Naive thymus-derived CD4-positive, alpha-beta T cell (primary cell): ENCODE data around the gene ENTPD1. TPM values are rescaled to one million over a fixed set of nuclear protein-coding genes. Genes with fewer than 3 reads are reported as not detected.
A peak's percentile ranks its signal among the peaks of the same experiment; 100 is the strongest.
"Not testable (repeated sequence)": the region's sequence is repeated elsewhere in the genome, so short reads cannot be mapped to it uniquely, and the experiment has no call there.

ENCODE experiments used
- ATAC-seq: fragments of 150-1000 bp; cut with Tn5 transposase; 2 replicates; pipeline ENCODE4 v1.10.0; 2021; ENCODE audit warnings: mild to moderate bottlenecking, moderate library complexity
- CTCF ChIA-PET: fragments of 350-600 bp; sonication (Branson Sonifier 250); formaldehyde crosslinking; loops from one replicate; lab custom pipeline; 2021; ENCODE audit warnings: antibody characterized with exemption; lab: Charles Lee
- POLR2A ChIA-PET: fragments of 350-600 bp; sonication (Branson Sonifier 250); formaldehyde crosslinking; loops from one replicate; lab custom pipeline; 2021; ENCODE audit warnings: antibody characterized with exemption, inconsistent platforms; lab: Charles Lee
- DNase-seq, 9 donors: peaks; one replicate each; pipeline versions ENCODE4 v3.0.0 to v3.0.0-alpha.2; 2020 to 2022; ENCODE audit warnings: mixed read lengths in 1 of 9
- H3K27ac ChIP-seq: one replicate; pipeline ENCODE4 v1.7.0; 2013; ENCODE audit warnings: mild to moderate bottlenecking, low read depth, low read length, moderate library complexity
- H3K27me3 ChIP-seq, 2 donors: one replicate each; pipeline ENCODE4 v1.7.0; 2013; ENCODE audit warnings: low read length in 2 of 2, mild to moderate bottlenecking in 2 of 2, moderate library complexity in 2 of 2; ENCODE audit not compliant: control insufficient read depth in 2 of 2, insufficient read depth in 2 of 2
- H3K36me3 ChIP-seq, 3 experiments: 1 replicate in 2 of 3; 2 replicates in 1 of 3; pipeline ENCODE4 v1.7.0; 2013; ENCODE audit warnings: low read length in 3 of 3, mild to moderate bottlenecking in 3 of 3, moderate library complexity in 1 of 3; ENCODE audit not compliant: insufficient read depth in 3 of 3, control insufficient read depth in 2 of 3
- H3K4me1 ChIP-seq, 2 donors: one replicate each; pipeline ENCODE4 v1.7.0; 2013; ENCODE audit warnings: low read length in 2 of 2, mild to moderate bottlenecking in 2 of 2, moderate library complexity in 1 of 2; ENCODE audit not compliant: control insufficient read depth in 2 of 2, insufficient read depth in 2 of 2
- H3K4me3 ChIP-seq: 2 replicates; pipeline ENCODE4 v1.7.0; 2013; ENCODE audit warnings: mild to moderate bottlenecking, low read length
- H3K9me3 ChIP-seq, 3 experiments: 1 replicate in 2 of 3; 2 replicates in 1 of 3; pipeline ENCODE4 v1.7.0; 2013; ENCODE audit warnings: low read length in 3 of 3; ENCODE audit not compliant: control insufficient read depth in 2 of 3
- H3K27ac Mint-ChIP-seq, 9 donors: one replicate each; pipeline ENCODE4 v1.8.0; 2020 to 2022; ENCODE audit warnings: mixed read lengths in 9 of 9, mild to moderate bottlenecking in 8 of 9, moderate library complexity in 5 of 9, inconsistent platforms in 2 of 9
- H3K27me3 Mint-ChIP-seq, 5 donors: one replicate each; pipeline ENCODE4 v1.8.0; 2021 to 2022; ENCODE audit warnings: mixed read lengths in 5 of 5, mild to moderate bottlenecking in 1 of 5
- H3K36me3 Mint-ChIP-seq, 5 donors: one replicate each; pipeline ENCODE4 v1.8.0; 2020 to 2022; ENCODE audit warnings: mixed read lengths in 5 of 5, mild to moderate bottlenecking in 3 of 5, inconsistent platforms in 1 of 5
- H3K4me1 Mint-ChIP-seq, 7 donors: one replicate each; pipeline ENCODE4 v1.8.0; 2020 to 2022; ENCODE audit warnings: mixed read lengths in 7 of 7, mild to moderate bottlenecking in 3 of 7, inconsistent platforms in 1 of 7
- H3K4me3 Mint-ChIP-seq, 10 donors: one replicate each; pipeline ENCODE4 v1.8.0; 2020 to 2022; ENCODE audit warnings: mild to moderate bottlenecking in 10 of 10, mixed read lengths in 10 of 10, moderate library complexity in 6 of 10, inconsistent platforms in 2 of 10
- H3K9me3 Mint-ChIP-seq, 11 donors: one replicate each; pipeline ENCODE4 v1.8.0; 2020 to 2022; ENCODE audit warnings: mixed read lengths in 11 of 11, mild to moderate bottlenecking in 4 of 11, inconsistent platforms in 1 of 11, moderate library complexity in 1 of 11
- intact Hi-C, 2 donors: fragments of 100-400 bp; cut with micrococcal nuclease; formaldehyde crosslinking; loops; one replicate each; pipeline ENCODE4 v1.15.1; 2023
- polyA plus RNA-seq, 2 donors: library from polyadenylated mRNA; unstranded; fragments of 300-500 nt; fragmentation: Illumina TruSeq; gene quantifications; one replicate each; pipeline ENCODE4 v1.2.3, GENCODE V29; 2021
- total RNA-seq, 6 experiments: library from RNA in 5 of 6; stranded (reverse) in 5 of 6; gene quantifications; 1 replicate in 5 of 6; 2 replicates in 1 of 6; pipeline ENCODE4 v1.2.3 and lab custom pipeline; 2021 to 2026

The ENTPD1 gene
- total and polyA plus RNA-seq, 7 experiments from 2014 or later = 0.21 to 28.2 (median 1.2) TPM

GRCh38 chr10:95767884-95768556, 12.1 kb downstream of the ENTPD1 start:
- POLR2A ChIA-PET = no interaction called here
- intact Hi-C loops = no loop called here
- H3K36me3 Mint-ChIP-seq = peaks cover 0 to 42% (median 0%) of the 10 kb centered on the region in 5 donors
- Histone ChIP-seq H3K4me1 (no peaks in the 10 kb centered on the region), H3K27ac (no peak overlapping the region), H3K4me3 (no peak overlapping the region), H3K27me3 (no peaks in the 10 kb centered on the region), H3K36me3 (no peaks in the 10 kb centered on the region), H3K9me3 (no peaks in the 10 kb centered on the region)
- H3K27ac Mint-ChIP-seq = peak overlapping the region in 1 of 9 donors; percentile 73
- DNase-seq (no peak), ATAC-seq (peak; percentile 92)
- CTCF ChIA-PET = no interaction called here
- no peak overlapping the region for H3K4me3 Mint-ChIP-seq
- peaks cover 0 to 15% (median 0%) of the 10 kb centered on the region in 7 donors for H3K4me1 Mint-ChIP-seq
- H3K9me3 Mint-ChIP-seq = peaks cover 0 to 15% (median 0%) of the 10 kb centered on the region in 11 donors
- H3K27me3 Mint-ChIP-seq = peaks cover 0 to 10% (median 0%) of the 10 kb centered on the region in 5 donors

GRCh38 chr10:95770084-95770720, 14.2 kb downstream of the ENTPD1 start:
- H3K4me1 ChIP-seq = no peaks in the 10 kb centered on the region
- no peaks in the 10 kb centered on the region for H3K27me3 ChIP-seq
- H3K27me3 Mint-ChIP-seq = peaks cover 0 to 13% (median 8%) of the 10 kb centered on the region in 5 donors
- no peak for ATAC-seq
- H3K9me3 Mint-ChIP-seq = peaks cover 0 to 30% (median 3%) of the 10 kb centered on the region in 11 donors
- no peaks in the 10 kb centered on the region for H3K36me3 ChIP-seq
- H3K27ac Mint-ChIP-seq = peak overlapping the region in 2 of 9 donors; percentile 26 to 49
- no peak for DNase-seq
- ChIA-PET CTCF (no interaction called here), POLR2A (no interaction called here)
- H3K36me3 Mint-ChIP-seq = peaks cover 0 to 48% (median 0%) of the 10 kb centered on the region in 5 donors
- H3K4me3 Mint-ChIP-seq = no peak overlapping the region
- no peak overlapping the region for H3K4me3 ChIP-seq
- no peak overlapping the region for H3K27ac ChIP-seq
- intact Hi-C loops = no loop called here
- peaks cover 0 to 15% (median 0%) of the 10 kb centered on the region in 7 donors for H3K4me1 Mint-ChIP-seq
- no peaks in the 10 kb centered on the region for H3K9me3 ChIP-seq

GRCh38 chr10:95773454-95773853, 17.5 kb downstream of the ENTPD1 start:
- CTCF ChIA-PET, H3K27ac ChIP-seq, intact Hi-C loops, H3K4me3 Mint-ChIP-seq, H3K4me3 ChIP-seq, ATAC-seq, H3K27me3 ChIP-seq, H3K4me1 ChIP-seq, H3K27ac Mint-ChIP-seq, H3K36me3 ChIP-seq, DNase-seq, POLR2A ChIA-PET, H3K9me3 ChIP-seq: not testable (repeated sequence)
- H3K9me3 Mint-ChIP-seq = peaks cover 0 to 35% (median 7%) of the 10 kb centered on the region in 11 donors
- peaks cover under 1 to 14% (median 10%) of the 10 kb centered on the region in 5 donors for H3K27me3 Mint-ChIP-seq
- peaks cover 0 to 53% (median 3%) of the 10 kb centered on the region in 5 donors for H3K36me3 Mint-ChIP-seq
- peaks cover 0 to 11% (median 0%) of the 10 kb centered on the region in 7 donors for H3K4me1 Mint-ChIP-seq

GRCh38 chr10:95777638-95778037, 21.7 kb downstream of the ENTPD1 start:
- peaks cover 15 to 36% (median 23%) of the 10 kb centered on the region in 5 donors for H3K27me3 Mint-ChIP-seq
- peaks cover 0 to 47% (median 3%) of the 10 kb centered on the region in 5 donors for H3K36me3 Mint-ChIP-seq
- H3K36me3 ChIP-seq, H3K4me3 Mint-ChIP-seq, CTCF ChIA-PET, POLR2A ChIA-PET, H3K4me1 Mint-ChIP-seq, H3K27me3 ChIP-seq, H3K27ac Mint-ChIP-seq, H3K9me3 ChIP-seq, ATAC-seq, DNase-seq, H3K27ac ChIP-seq, intact Hi-C loops, H3K4me1 ChIP-seq, H3K4me3 ChIP-seq: not testable (repeated sequence)
- H3K9me3 Mint-ChIP-seq = peaks cover 0 to 23% (median 7%) of the 10 kb centered on the region in 11 donors

DNA sequence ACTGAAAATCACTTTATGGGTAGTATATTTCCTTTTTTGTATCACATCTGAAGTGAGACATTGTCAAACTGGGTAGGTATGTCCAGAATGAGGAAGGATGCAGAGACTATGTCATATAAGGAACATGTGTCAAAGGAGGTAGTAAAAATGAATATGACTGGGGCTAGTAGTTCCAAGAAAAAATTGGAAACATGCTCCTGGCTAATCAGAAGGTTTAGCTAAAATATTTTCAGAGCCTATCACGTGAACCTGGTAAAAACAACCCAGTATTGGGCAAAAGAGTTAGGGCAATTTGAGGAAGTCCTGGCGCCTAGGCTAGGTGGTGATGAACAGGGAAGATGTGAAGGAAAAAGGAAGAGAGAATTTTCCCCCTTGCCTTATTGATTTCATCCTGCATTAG, 26.4 kb downstream of the ENTPD1 start:
- Histone ChIP-seq H3K4me1 (no peaks in the 10 kb centered on the region), H3K36me3 (no peaks in the 10 kb centered on the region), H3K4me3 (no peak overlapping the region), H3K27me3 (peaks cover 0 to 6% of the 10 kb centered on the region in 2 donors), H3K27ac (no peak overlapping the region), H3K9me3 (no peaks in the 10 kb centered on the region)
- intact Hi-C loops = no loop called here
- Mint-ChIP-seq H3K27ac (no peak overlapping the region), H3K9me3 (peaks cover 0 to 8% (median 0%) of the 10 kb centered on the region in 11 donors), H3K36me3 (peaks cover 0 to 23% (median 1%) of the 10 kb centered on the region in 5 donors), H3K4me3 (no peak overlapping the region), H3K27me3 (peaks cover 11 to 32% (median 23%) of the 10 kb centered on the region in 5 donors), H3K4me1 (peaks cover 0 to 50% (median 0%) of the 10 kb centered on the region in 7 donors)
- DNase-seq (no peak), ATAC-seq (peak; percentile 60)
- POLR2A ChIA-PET = no interaction called here
- CTCF ChIA-PET = no interaction called here

DNA sequence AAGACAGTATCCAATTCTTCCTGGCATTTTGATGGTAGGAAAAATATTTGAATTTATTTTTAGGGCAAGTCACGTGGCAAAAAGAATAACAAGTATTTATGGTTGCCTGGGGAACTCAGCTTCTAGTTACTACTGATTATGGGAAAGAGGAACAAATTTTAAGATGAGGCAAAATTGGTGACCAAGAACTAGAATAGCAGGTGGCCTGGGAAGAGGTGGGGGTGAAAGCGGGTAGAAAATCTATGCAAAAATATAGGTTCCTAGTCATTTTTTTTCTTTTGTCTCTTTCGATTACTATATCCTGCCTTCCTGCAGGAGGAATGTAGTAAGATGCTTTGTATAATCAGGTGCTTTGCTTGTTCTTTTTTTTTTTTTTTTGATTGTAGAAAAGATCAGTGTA, 27.8 kb downstream of the ENTPD1 start:
- Mint-ChIP-seq H3K27me3 (peaks cover 11 to 30% (median 20%) of the 10 kb centered on the region in 5 donors), H3K4me3 (no peak overlapping the region), H3K9me3 (peaks cover 0 to 5% (median 0%) of the 10 kb centered on the region in 11 donors), H3K4me1 (peaks cover 0 to 52% (median 0%) of the 10 kb centered on the region in 7 donors), H3K36me3 (peaks cover 0 to 20% (median 0%) of the 10 kb centered on the region in 5 donors), H3K27ac (peak overlapping the region in 1 of 9 donors; percentile 88)
- Histone ChIP-seq H3K4me1 (no peaks in the 10 kb centered on the region), H3K36me3 (no peaks in the 10 kb centered on the region), H3K9me3 (no peaks in the 10 kb centered on the region), H3K4me3 (no peak overlapping the region), H3K27me3 (peaks cover 0 to 6% of the 10 kb centered on the region in 2 donors), H3K27ac (no peak overlapping the region)
- CTCF ChIA-PET = interaction anchor here (0.6 kb wide), 1 partner anchor 91 kb away, joined by 3 read pairs; no protein-coding TSS in a partner anchor
- intact Hi-C loops = no loop called here
- DNase-seq (no peak), ATAC-seq (peak; percentile 24)
- POLR2A ChIA-PET = interaction anchor here (0.7 kb wide), 1 partner anchor 86 kb away, joined by 3 read pairs; no protein-coding TSS in a partner anchor
